Ascending aorta (tissue), 2 donors: ENCODE data around the gene OR56A5. TPM values are rescaled to one million over a fixed set of nuclear protein-coding genes. Genes with fewer than 3 reads are reported as not detected.

Source experiments
- DNase-seq, 2 donors: peaks; one replicate each; pipeline ENCODE4 v3.0.0-alpha.2; 2019; ENCODE audit warnings: low spot score in 2 of 2
- H3K27ac ChIP-seq, 2 donors: fragments of 200-600 bp; sonication (generic); one replicate each; pipeline ENCODE4 v1.5.1; 2016 to 2017; ENCODE audit warnings: mild to moderate bottlenecking in 1 of 2
- H3K27me3 ChIP-seq: fragments of 200-600 bp; sonication (generic); one replicate; pipeline ENCODE4 v1.5.1; 2017
- H3K36me3 ChIP-seq, 2 donors: fragments of 200-600 bp; sonication (generic); one replicate each; pipeline ENCODE4 v1.5.1; 2016
- H3K4me1 ChIP-seq, 2 donors: fragments of 200-600 bp; sonication (generic); one replicate each; pipeline ENCODE4 v1.5.1; 2016 to 2017; ENCODE audit warnings: mild to moderate bottlenecking in 1 of 2
- H3K4me3 ChIP-seq, 2 donors: fragments of 200-600 bp; sonication (generic); one replicate each; pipeline ENCODE4 v1.5.1; 2016 to 2017; ENCODE audit warnings: mild to moderate bottlenecking in 1 of 2
- H3K9me3 ChIP-seq, 2 donors: fragments of 200-600 bp; sonication (generic); one replicate each; pipeline ENCODE4 v1.5.1; 2016
- intact Hi-C: fragments of 100-400 bp; cut with DNase I; formaldehyde crosslinking; loops from one replicate; pipeline ENCODE4 v1.15.1; 2023
- total RNA-seq: library from RNA; depleted of rRNA; stranded (reverse); fragments of >200 nt; gene quantifications from one replicate; pipeline ENCODE4 v1.1.0, GENCODE V29; 2016
- TF ChIP-seq, protein P1 (sequence below), 3 experiments: fragments of 200-600 bp in 2 of 3; fragments of 450-650 bp in 1 of 3; sonication (generic) in 2 of 3; IDR thresholded peaks; one replicate each; pipeline ENCODE4 v1.5.1; 2016 to 2019; ENCODE audit warnings: antibody characterized with exemption in 3 of 3, mild to moderate bottlenecking in 1 of 3, moderate library complexity in 1 of 3

The OR56A5 gene
- total RNA-seq, 1 donor from 2014 or later: not detected

DNA sequence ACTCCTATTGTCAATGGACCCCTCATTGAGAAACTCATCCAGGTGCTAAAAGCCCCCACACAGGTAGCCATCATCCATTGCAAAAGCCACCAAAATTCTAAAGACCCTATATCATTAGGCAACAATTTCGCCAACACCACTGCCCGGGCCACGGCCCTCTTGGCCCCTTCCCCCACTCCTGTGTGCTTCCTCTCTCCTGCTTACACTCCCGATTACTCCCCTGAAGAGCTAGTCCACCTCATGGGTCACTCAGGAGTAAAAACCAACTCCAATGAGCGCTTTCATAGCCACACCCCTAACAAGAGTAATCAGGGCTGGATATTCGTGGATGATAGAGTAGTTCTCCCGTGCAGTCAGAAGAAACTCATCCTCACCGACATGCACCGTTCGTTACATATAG is 35.2 kb downstream of the OR56A5 start:
- Histone ChIP-seq H3K27me3 (no peaks in the 10 kb centered on the region), H3K36me3 (no peaks in the 10 kb centered on the region), H3K27ac (no peak overlapping the region), H3K9me3 (no peaks in the 10 kb centered on the region), H3K4me1 (no peaks in the 10 kb centered on the region), H3K4me3 (no peak overlapping the region)
- no peak for DNase-seq
- intact Hi-C loops: no loop called here
- TF ChIP-seq, protein P1, sequence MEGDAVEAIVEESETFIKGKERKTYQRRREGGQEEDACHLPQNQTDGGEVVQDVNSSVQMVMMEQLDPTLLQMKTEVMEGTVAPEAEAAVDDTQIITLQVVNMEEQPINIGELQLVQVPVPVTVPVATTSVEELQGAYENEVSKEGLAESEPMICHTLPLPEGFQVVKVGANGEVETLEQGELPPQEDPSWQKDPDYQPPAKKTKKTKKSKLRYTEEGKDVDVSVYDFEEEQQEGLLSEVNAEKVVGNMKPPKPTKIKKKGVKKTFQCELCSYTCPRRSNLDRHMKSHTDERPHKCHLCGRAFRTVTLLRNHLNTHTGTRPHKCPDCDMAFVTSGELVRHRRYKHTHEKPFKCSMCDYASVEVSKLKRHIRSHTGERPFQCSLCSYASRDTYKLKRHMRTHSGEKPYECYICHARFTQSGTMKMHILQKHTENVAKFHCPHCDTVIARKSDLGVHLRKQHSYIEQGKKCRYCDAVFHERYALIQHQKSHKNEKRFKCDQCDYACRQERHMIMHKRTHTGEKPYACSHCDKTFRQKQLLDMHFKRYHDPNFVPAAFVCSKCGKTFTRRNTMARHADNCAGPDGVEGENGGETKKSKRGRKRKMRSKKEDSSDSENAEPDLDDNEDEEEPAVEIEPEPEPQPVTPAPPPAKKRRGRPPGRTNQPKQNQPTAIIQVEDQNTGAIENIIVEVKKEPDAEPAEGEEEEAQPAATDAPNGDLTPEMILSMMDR (IDR thresholded peaks at IDR 0.05): no peak

DNA sequence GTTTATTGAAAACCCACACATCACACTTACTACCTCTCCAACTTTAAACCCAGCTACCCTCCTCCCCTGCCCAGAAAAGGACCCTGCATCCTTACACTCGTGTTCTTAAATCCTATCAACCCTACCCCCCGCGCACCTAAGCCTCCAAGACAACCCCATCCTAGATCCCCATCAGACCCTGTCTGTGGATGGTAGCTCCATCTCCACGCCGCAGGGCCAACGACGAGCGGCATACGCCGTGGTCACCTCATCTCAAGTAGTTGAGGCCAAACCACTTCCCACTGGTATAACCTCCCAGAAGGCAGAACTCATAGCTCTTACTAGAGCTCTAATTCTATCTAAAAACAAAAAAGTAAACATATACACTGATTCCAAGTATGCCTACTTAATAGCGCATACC is 35.6 kb downstream of the OR56A5 start:
- Histone ChIP-seq H3K4me1 (no peaks in the 10 kb centered on the region), H3K36me3 (no peaks in the 10 kb centered on the region), H3K27ac (no peak overlapping the region), H3K4me3 (no peak overlapping the region), H3K27me3 (no peaks in the 10 kb centered on the region), H3K9me3 (no peaks in the 10 kb centered on the region)
- intact Hi-C loops: no loop called here
- TF ChIP-seq, protein P1 (IDR thresholded peaks at IDR 0.05): no peak
- DNase-seq: no peak

DNA sequence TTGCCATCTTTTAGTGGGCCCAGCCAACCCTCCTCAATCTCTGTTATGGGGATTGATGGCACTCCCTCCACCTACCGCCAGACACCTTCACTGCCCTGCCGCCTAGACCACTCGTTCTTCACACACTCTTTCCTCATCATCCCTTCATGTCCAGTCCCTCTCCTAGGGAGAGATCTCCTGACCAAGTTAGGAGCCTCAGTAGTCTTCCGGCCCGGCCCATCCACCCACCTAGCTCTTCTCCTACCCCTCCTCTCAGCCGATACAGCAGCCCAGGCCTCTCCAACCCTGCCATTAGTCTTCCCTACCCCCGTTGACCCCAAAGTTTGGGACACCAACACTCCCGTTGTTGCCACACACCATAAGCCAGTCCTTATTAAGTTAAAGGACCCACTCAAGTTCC is 37.2 kb downstream of the OR56A5 start:
- Histone ChIP-seq H3K4me1 (no peaks in the 10 kb centered on the region), H3K36me3 (no peaks in the 10 kb centered on the region), H3K9me3 (no peaks in the 10 kb centered on the region), H3K27me3 (no peaks in the 10 kb centered on the region), H3K27ac (no peak overlapping the region), H3K4me3 (no peak overlapping the region)
- intact Hi-C loops: no loop called here
- DNase-seq: no peak
- TF ChIP-seq, protein P1 (IDR thresholded peaks at IDR 0.05): no peak

DNA sequence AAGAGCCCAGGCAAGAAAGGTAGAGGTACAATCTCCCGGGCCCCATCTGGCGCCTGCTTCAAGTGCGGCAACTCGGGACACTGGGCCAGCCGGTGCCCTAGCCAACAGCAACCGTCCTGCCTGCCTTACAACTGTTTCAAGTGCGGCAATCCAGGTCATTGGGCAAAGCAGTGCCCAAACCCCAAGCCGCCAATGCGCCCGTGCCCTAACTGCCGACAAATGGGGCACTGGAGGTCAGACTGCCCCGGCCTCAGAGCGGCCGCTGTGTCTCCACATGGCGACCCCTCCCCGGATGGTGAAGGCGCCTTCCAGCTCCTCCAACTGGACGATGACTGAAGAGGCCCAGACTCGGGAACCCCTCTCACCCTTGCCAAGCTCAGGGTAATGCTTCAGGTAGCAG is 37.7 kb downstream of the OR56A5 start:
- TF ChIP-seq, protein P1 (IDR thresholded peaks at IDR 0.05): no peak
- intact Hi-C loops: no loop called here
- H3K27me3 ChIP-seq: no peaks in the 10 kb centered on the region
- H3K4me1 ChIP-seq: no peaks in the 10 kb centered on the region
- no peaks in the 10 kb centered on the region for H3K9me3 ChIP-seq
- H3K4me3 ChIP-seq: no peak overlapping the region
- no peaks in the 10 kb centered on the region for H3K36me3 ChIP-seq
- H3K27ac ChIP-seq: no peak overlapping the region
- DNase-seq: no peak

DNA sequence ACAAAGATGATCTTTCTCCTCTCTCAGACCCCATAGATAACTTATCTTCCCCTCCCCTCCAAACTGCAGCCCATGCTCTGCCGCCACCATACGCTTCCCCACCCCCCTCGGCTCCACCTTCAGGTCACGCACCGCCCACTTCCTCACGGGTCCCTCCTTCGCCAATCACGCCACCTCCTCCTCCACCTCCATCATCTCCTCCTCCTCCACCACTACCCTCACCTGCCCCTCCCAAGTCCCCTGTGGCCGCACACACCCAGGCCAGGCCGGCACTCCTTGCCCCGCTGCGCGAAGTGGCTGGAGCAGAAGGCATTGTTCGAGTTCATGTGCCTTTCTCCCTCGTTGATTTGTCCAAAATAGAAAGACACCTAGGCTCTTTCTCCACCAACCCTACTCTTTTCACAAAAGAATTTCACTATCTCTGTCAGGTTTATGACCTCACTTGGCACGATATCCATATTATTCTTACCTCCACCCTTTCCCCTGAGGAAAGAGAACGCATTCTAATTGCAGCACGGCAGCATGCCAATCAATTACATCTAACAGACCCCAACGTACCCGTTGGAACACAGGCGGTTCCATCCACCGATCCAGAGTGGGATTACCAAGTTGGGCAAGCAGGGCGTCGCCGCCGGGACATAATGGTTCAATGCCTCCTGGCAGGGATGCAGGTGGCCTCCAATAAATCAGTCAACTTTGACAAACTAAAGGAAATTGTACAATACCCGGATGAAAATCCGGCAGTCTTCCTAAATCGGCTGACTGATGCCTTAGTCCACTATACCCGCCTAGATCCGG is 38.5 kb downstream of the OR56A5 start:
- TF ChIP-seq, protein P1 (IDR thresholded peaks at IDR 0.05): no peak
- Histone ChIP-seq H3K9me3 (no peaks in the 10 kb centered on the region), H3K36me3 (no peaks in the 10 kb centered on the region), H3K27ac (no peak overlapping the region), H3K4me1 (no peaks in the 10 kb centered on the region), H3K4me3 (no peak overlapping the region), H3K27me3 (no peaks in the 10 kb centered on the region)
- no peak for DNase-seq
- intact Hi-C loops: no loop called here
